Suprapubic skin (tissue), 4 donors: ENCODE data around the gene GATAD2B. TPM values are rescaled to one million over a fixed set of nuclear protein-coding genes. Genes with fewer than 3 reads are reported as not detected.
"Not testable (repeated sequence)": the region's sequence is repeated elsewhere in the genome, so short reads cannot be mapped to it uniquely, and the experiment has no call there.

ENCODE experiments used
- DNase-seq, 2 donors: peaks; one replicate each; pipeline ENCODE4 v3.0.0-alpha.2; 2019; ENCODE audit warnings: low spot score in 2 of 2
- H3K27ac ChIP-seq: fragments of 200-600 bp; sonication (generic); one replicate; pipeline ENCODE4 v1.5.1; 2019
- H3K27me3 ChIP-seq: fragments of 200-600 bp; sonication (generic); one replicate; pipeline ENCODE4 v1.5.1; 2019
- H3K36me3 ChIP-seq: fragments of 200-600 bp; sonication (generic); one replicate; pipeline ENCODE4 v1.5.1; 2019
- H3K4me1 ChIP-seq: fragments of 200-600 bp; sonication (generic); one replicate; pipeline ENCODE4 v1.5.1; 2019
- H3K4me3 ChIP-seq: fragments of 200-600 bp; sonication (generic); one replicate; pipeline ENCODE4 v1.5.1; 2019; ENCODE audit warnings: mild to moderate bottlenecking
- H3K9me3 ChIP-seq: fragments of 200-600 bp; sonication (generic); one replicate; pipeline ENCODE4 v1.5.1; 2019
- EP300 ChIP-seq: sonication (generic); formaldehyde crosslinking; IDR thresholded peaks from one replicate; pipeline ENCODE4 v1.6.1; 2017; ENCODE audit warnings: antibody characterized with exemption
- POLR2A ChIP-seq, 2 donors: fragments of 450-650 bp; IDR thresholded peaks; one replicate each; pipeline ENCODE4 v1.6.1; 2017; ENCODE audit warnings: antibody characterized with exemption in 2 of 2, mild to moderate bottlenecking in 2 of 2, moderate library complexity in 2 of 2
- POLR2AphosphoS5 ChIP-seq, 3 donors: sonication (generic); formaldehyde crosslinking; IDR thresholded peaks; one replicate each; pipeline ENCODE4 v1.6.1; 2017; ENCODE audit warnings: antibody characterized with exemption in 3 of 3
- WGBS: methylation state at CpG from one replicate; pipeline ENCODE4 v1.1.5; 2018; 5-methylcytosine and 5-hydroxymethylcytosine counted together
- total RNA-seq, 4 donors: library from RNA; depleted of rRNA; stranded (reverse); fragments of >200 nt; gene quantifications; one replicate each; pipeline ENCODE4 v1.1.0, GENCODE V29; 2016
- TF ChIP-seq, protein P1 (sequence below), 2 donors: fragments of 200-600 bp in 1 of 2; fragments of 450-650 bp in 1 of 2; sonication (generic) in 1 of 2; IDR thresholded peaks; one replicate each; pipeline ENCODE4 v1.5.1; 2016 to 2019; ENCODE audit warnings: antibody characterized with exemption in 2 of 2, mild to moderate bottlenecking in 1 of 2, moderate library complexity in 1 of 2

GATAD2B gene
- total RNA-seq, 4 donors from 2014 or later, result 25.5 to 64.5 (median 37.1) TPM

DNA sequence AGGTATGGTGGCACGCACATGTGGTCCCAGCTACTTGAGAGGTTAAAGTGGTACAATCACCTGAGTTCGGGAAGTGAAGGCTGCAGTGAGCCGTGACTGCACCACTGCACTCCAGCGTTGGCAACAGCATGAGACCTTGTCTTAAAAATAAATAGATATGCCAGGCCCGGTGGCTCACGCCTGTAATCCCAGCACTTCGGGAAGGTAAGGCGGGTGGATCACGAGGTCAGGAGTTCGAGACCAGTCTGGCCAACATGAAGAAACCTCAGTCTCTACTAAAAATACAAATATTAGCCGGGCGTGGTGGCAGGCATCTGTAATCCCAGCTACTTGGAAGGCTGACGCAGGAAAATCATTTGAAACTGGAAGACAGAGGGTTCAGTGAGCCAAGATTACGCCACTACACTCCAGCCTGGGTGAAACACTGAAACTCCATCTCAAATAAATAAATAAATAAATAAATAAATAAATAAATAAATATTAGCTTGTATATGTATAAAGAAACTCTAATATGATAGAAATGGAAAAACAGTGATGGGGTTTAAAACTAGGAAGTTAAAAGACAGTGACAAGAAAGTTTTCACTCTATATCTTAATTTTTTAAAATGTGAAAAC, 18.8 kb downstream of the GATAD2B start:
- 80% methylated on average over 14 of the region's 14 CpGs for WGBS
- H3K4me3 ChIP-seq, result no peak overlapping the region
- peaks cover 8% of the 10 kb centered on the region for H3K4me1 ChIP-seq
- no peaks in the 10 kb centered on the region for H3K9me3 ChIP-seq
- TF ChIP-seq EP300 (no peak), POLR2A (IDR thresholded peaks at IDR 0.05) (no peak), POLR2AphosphoS5 (IDR thresholded peaks at IDR 0.05) (no peak)
- TF ChIP-seq, protein P1, sequence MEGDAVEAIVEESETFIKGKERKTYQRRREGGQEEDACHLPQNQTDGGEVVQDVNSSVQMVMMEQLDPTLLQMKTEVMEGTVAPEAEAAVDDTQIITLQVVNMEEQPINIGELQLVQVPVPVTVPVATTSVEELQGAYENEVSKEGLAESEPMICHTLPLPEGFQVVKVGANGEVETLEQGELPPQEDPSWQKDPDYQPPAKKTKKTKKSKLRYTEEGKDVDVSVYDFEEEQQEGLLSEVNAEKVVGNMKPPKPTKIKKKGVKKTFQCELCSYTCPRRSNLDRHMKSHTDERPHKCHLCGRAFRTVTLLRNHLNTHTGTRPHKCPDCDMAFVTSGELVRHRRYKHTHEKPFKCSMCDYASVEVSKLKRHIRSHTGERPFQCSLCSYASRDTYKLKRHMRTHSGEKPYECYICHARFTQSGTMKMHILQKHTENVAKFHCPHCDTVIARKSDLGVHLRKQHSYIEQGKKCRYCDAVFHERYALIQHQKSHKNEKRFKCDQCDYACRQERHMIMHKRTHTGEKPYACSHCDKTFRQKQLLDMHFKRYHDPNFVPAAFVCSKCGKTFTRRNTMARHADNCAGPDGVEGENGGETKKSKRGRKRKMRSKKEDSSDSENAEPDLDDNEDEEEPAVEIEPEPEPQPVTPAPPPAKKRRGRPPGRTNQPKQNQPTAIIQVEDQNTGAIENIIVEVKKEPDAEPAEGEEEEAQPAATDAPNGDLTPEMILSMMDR (IDR thresholded peaks at IDR 0.05), result no peak
- DNase-seq, result no peak
- H3K27me3 ChIP-seq, result no peaks in the 10 kb centered on the region
- H3K36me3 ChIP-seq, result peaks cover 24% of the 10 kb centered on the region
- H3K27ac ChIP-seq, result peak overlapping the region; percentile 44

- no peak for DNase-seq
- H3K4me3 ChIP-seq, result no peak overlapping the region
- H3K9me3 ChIP-seq, result no peaks in the 10 kb centered on the region
- no peak overlapping the region for H3K27ac ChIP-seq
- peaks cover 5% of the 10 kb centered on the region for H3K4me1 ChIP-seq
- H3K27me3 ChIP-seq, result no peaks in the 10 kb centered on the region
- TF ChIP-seq POLR2AphosphoS5 (IDR thresholded peaks at IDR 0.05) (no peak), EP300 (no peak), POLR2A (IDR thresholded peaks at IDR 0.05) (no peak)
- TF ChIP-seq, protein P1 (IDR thresholded peaks at IDR 0.05), result no peak
- H3K36me3 ChIP-seq, result peaks cover 16% of the 10 kb centered on the region
- WGBS, result 95% methylated on average over 6 of the region's 6 CpGs
Observed at GRCh38 chr1:153899509-153899908, 23.3 kb downstream of the GATAD2B start.

GRCh38 chr1:153895866-153896265, 26.9 kb downstream of the GATAD2B start:
- H3K4me3 ChIP-seq, result not testable (repeated sequence)
- 79% methylated on average over 1 of the region's 1 CpG for WGBS

DNA sequence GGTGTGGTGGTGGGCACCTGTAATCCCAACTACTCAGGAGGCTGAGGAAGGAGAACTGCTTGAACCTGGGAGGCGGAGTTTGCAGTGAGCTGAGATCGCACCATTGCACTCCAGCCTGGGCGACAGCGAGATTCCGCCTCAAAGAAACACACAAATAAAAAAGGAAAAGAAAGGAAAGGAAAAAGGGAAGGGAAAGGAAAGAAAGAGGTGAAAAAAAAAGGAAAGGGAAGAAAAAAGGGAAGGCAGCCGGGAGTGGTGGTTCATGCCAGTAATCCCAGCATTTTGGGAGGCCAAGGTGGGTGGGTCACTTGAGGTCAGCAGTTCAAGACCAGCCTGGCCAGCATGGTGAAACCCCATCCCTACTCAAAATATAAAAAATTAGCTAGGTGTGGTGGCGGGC, 31.7 kb downstream of the GATAD2B start:
- not testable (repeated sequence) for H3K36me3 ChIP-seq, H3K4me3 ChIP-seq, H3K9me3 ChIP-seq, DNase-seq, H3K27ac ChIP-seq, H3K27me3 ChIP-seq
- WGBS, result 93% methylated on average over 7 of the region's 7 CpGs
- peaks cover 11% of the 10 kb centered on the region for H3K4me1 ChIP-seq

More at GRCh38 chr1:153895866-153896265, 26.9 kb downstream of the GATAD2B start:
- H3K27me3 ChIP-seq, H3K27ac ChIP-seq, H3K4me1 ChIP-seq, DNase-seq, H3K9me3 ChIP-seq: not testable (repeated sequence)
- H3K36me3 ChIP-seq, result peaks cover 11% of the 10 kb centered on the region

DNA sequence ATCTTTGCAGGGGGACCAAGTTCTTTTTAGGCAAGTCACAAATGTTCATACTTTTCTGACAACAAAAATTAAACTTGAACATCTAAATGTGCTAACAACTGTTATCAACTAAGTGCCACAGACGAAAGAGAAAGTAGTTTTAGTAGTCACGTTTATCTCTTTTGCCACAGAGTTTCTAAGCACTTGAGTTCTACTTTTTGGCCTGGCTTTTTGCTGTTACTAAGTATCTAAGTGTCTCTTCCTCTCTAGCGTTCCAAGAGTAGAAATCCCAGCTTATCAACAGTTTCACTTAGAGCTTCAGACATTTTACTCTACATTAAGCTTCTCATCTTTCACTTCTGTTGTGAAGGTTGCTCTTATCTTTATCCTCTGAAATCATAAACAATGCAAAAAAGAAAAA, 34.2 kb downstream of the GATAD2B start:
- no peaks in the 10 kb centered on the region for H3K36me3 ChIP-seq
- no peak overlapping the region for H3K27ac ChIP-seq
- H3K4me3 ChIP-seq, result no peak overlapping the region
- no peak for TF ChIP-seq POLR2AphosphoS5 (IDR thresholded peaks at IDR 0.05)
- TF ChIP-seq EP300, result no peak
- TF ChIP-seq, protein P1 (IDR thresholded peaks at IDR 0.05), result no peak
- no peak for TF ChIP-seq POLR2A (IDR thresholded peaks at IDR 0.05)
- H3K27me3 ChIP-seq, result no peaks in the 10 kb centered on the region
- no peaks in the 10 kb centered on the region for H3K9me3 ChIP-seq
- no peak for DNase-seq
- H3K4me1 ChIP-seq, result peaks cover 9% of the 10 kb centered on the region
- 51% methylated on average over 3 of the region's 3 CpGs for WGBS

- peaks cover 25% of the 10 kb centered on the region for H3K4me1 ChIP-seq
- no peak overlapping the region for H3K27ac ChIP-seq
- H3K9me3 ChIP-seq, result no peaks in the 10 kb centered on the region
- no peak overlapping the region for H3K4me3 ChIP-seq
- no peaks in the 10 kb centered on the region for H3K36me3 ChIP-seq
- no peak for DNase-seq
- TF ChIP-seq POLR2A (IDR thresholded peaks at IDR 0.05) (no peak), POLR2AphosphoS5 (IDR thresholded peaks at IDR 0.05) (no peak), EP300 (no peak)
- TF ChIP-seq, protein P1 (IDR thresholded peaks at IDR 0.05), result no peak
- H3K27me3 ChIP-seq, result no peaks in the 10 kb centered on the region
- WGBS, result 92% methylated on average over 3 of the region's 3 CpGs
Observed at GRCh38 chr1:153886127-153886526, 36.6 kb downstream of the GATAD2B start.
